HFF-Myc (cell line): Measurements from ENCODE around the gene ITM2C.

ENCODE experiments used
- DNase-seq: peaks from one replicate; pipeline ENCODE4 v3.0.0-alpha.2; 2011; ENCODE audit warnings: low read depth; ENCODE audit errors: extremely low read depth
- H3K4me3 ChIP-seq: replicated peaks from 2 replicates; pipeline ENCODE4 v1.5.1; 2011; ENCODE audit warnings: low read depth, mild to moderate bottlenecking, control low read depth, low read length
- CTCF ChIP-seq: IDR thresholded peaks from 2 replicates; pipeline ENCODE4 v1.5.1; 2012; ENCODE audit warnings: mild to moderate bottlenecking, low read depth, low read length, control low read depth; ENCODE audit errors: missing control alignments

ITM2C gene

GRCh38 chr2:230898016-230898712 is 33.4 kb downstream of the ITM2C start:
- DNase-seq: no peak
- no peak for TF ChIP-seq CTCF

GRCh38 chr2:230898713-230899091 is 34.0 kb downstream of the ITM2C start:
- no peak for TF ChIP-seq CTCF
- H3K4me3 ChIP-seq: no peak overlapping the region
- DNase-seq: no peak

More at GRCh38 chr2:230898016-230898712, 33.4 kb downstream of the ITM2C start:
- H3K4me3 ChIP-seq: no peak overlapping the region

GRCh38 chr2:230899287-230899686 is 34.5 kb downstream of the ITM2C start:
- DNase-seq: no peak
- H3K4me3 ChIP-seq: no peak overlapping the region
- no peak for TF ChIP-seq CTCF

- no peak for DNase-seq
- H3K4me3 ChIP-seq: no peak overlapping the region
- TF ChIP-seq CTCF: no peak
Measured at GRCh38 chr2:230899786-230900185, 35.0 kb downstream of the ITM2C start.

- no peak for TF ChIP-seq CTCF
- no peak overlapping the region for H3K4me3 ChIP-seq
- DNase-seq: no peak
Measured at GRCh38 chr2:230900336-230900995, 35.7 kb downstream of the ITM2C start.

GRCh38 chr2:230901006-230901405 is 36.3 kb downstream of the ITM2C start:
- TF ChIP-seq CTCF: no peak
- H3K4me3 ChIP-seq: no peak overlapping the region
- DNase-seq: no peak
